ENCODE results near the gene PRRT4.

Gene PRRT4

GRCh38 chr7:128352153-128352537 is 9.3 kb downstream of the PRRT4 start:
- peaks cover 23% of the 10 kb centered on the region for H3K27me3 Mint-ChIP-seq
- no peaks in the 10 kb centered on the region for H3K36me3 Mint-ChIP-seq (ENCODE audit: low read depth)
- no peaks in the 10 kb centered on the region for H3K9me3 Mint-ChIP-seq
- H3K27ac Mint-ChIP-seq: no peak overlapping the region
- peaks cover 6% of the 10 kb centered on the region for H3K4me1 Mint-ChIP-seq (ENCODE audit: low read depth)
- DNase-seq: peak; percentile 66
- no peak overlapping the region for H3K4me3 Mint-ChIP-seq

DNA sequence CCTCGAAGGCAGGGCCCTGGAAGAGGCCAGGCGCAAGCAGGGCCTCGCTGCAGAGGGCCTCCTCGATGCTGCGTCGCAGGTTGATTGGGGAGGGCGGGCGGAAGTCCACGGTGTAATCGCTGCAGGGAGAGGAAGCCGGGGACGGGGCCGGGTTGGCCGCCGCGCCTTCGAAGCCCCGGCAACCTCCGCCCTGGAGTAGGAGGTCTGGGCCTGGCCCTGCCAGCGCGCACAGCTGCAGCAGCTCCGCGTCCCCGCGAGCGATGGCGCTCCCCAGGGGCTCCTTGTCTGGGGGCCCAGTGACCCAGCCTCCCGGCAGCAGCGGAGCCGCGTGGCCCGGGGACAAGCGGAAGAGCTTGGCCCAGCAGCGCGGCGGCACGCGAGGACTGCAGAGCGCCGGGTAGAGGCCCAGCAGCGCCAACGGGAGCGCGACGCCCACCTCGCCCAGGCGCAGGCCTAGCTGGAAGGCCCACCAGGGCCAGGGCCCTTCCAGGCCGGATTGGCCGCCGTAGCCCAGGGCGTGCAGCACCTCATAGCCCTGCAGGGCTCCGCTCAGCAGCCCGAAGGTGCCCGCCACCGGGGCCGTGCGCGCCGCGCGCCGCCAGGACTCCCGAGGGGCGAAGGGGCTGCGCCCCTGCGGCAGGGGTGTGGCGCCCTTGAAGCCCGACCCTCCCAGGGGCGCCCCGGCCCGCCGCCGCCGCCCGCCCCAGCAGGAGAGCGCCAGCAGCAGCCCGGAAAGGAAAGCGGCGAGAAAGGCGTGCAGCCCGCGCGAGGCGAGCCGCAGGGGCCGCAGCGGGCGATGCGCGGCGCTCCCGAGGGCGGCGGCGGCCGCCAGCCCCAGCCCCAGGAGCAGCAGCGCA is 10.0 kb downstream of the PRRT4 start:
- Mint-ChIP-seq H3K27ac (no peak overlapping the region), H3K4me3 (no peak overlapping the region), H3K36me3 (ENCODE audit: low read depth) (no peaks in the 10 kb centered on the region), H3K4me1 (ENCODE audit: low read depth) (peaks cover 6% of the 10 kb centered on the region), H3K27me3 (peaks cover 23% of the 10 kb centered on the region), H3K9me3 (no peaks in the 10 kb centered on the region)
- DNase-seq: peak; percentile 60

DNA sequence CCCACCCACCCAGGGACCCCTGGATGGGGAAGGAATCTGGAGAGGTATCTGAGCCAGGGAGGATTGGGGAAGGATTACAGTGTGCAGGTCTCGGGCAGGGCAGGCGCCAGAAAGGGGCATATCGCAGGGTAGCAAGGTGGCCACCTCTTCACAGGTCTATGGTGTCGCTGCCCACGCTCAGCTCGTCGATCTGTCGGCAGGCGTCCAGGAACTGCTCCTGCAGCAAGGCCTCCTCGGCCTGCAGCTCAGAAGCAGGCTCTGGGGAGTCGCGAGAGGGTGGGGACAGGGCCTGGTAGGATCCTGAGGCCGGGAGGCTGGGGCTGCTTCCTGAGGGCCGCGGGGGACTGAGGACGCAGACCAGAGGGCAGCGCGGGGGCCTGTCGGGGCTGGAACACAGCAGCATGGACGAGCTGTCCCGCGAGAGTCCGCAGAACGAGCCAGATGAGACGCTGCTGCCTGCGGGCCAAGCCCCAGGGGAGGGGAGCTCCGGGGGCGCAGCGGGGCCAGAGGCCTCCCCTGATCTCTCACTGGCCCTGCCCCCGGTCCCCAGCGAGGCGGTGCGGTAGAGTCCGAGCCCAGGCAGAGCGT is 10.7 kb downstream of the PRRT4 start:
- H3K27me3 Mint-ChIP-seq: peaks cover 23% of the 10 kb centered on the region

DNA sequence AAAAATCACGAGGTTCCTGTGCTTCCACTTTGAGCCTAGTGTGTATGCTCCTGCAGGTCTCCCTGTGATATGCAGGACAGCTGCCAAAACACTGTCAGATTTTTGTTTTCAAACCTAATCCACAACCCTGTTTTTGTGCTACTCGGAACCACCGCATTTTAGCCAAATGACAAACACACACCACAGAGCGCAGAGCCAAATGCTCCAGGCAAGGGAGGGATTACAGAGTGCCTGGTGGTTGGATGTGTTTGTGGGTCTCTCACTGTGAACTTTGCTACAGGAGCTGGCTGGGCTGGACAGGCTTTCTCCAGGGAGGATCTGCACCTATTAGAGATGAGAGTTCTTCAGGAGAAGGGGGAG is 12.0 kb downstream of the PRRT4 start:
- H3K36me3 Mint-ChIP-seq (ENCODE audit: low read depth): no peaks in the 10 kb centered on the region
- H3K27me3 Mint-ChIP-seq: peaks cover 23% of the 10 kb centered on the region
- no peak overlapping the region for H3K4me3 Mint-ChIP-seq
- H3K27ac Mint-ChIP-seq: no peak overlapping the region
- no peaks in the 10 kb centered on the region for H3K9me3 Mint-ChIP-seq
- DNase-seq: no peak
- H3K4me1 Mint-ChIP-seq (ENCODE audit: low read depth): peaks cover 6% of the 10 kb centered on the region

More for the DNA sequence above, 10.7 kb downstream of the PRRT4 start:
- Mint-ChIP-seq H3K4me1 (ENCODE audit: low read depth) (peaks cover 6% of the 10 kb centered on the region), H3K36me3 (ENCODE audit: low read depth) (no peaks in the 10 kb centered on the region), H3K9me3 (no peaks in the 10 kb centered on the region), H3K4me3 (no peak overlapping the region), H3K27ac (no peak overlapping the region)
- DNase-seq: no peak

DNA sequence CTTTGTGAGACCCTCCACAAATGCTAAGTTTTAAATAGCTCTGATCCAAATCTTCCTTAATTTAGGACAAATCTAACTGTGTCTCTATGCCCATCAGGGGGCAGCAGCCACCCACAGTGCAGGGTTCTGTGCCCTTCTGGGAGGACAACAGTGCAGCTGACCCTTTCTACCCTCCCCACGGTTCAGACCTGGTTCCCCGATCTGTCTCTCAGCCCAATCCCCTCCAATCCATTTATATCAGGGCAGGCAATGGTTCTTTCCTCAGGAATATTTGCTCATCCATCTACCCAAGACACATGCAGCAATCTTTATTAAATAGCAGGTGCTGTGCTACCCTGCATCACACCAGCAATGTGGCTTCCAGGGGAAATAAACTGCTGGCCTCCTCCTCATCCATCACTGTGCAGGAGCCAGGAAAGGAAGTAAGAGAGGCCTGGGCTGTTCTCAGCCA is 13.8 kb downstream of the PRRT4 start:
- Mint-ChIP-seq H3K9me3 (no peaks in the 10 kb centered on the region), H3K27me3 (peaks cover 9% of the 10 kb centered on the region), H3K36me3 (ENCODE audit: low read depth) (peaks cover 10% of the 10 kb centered on the region), H3K4me3 (no peak overlapping the region), H3K4me1 (ENCODE audit: low read depth) (peaks cover 8% of the 10 kb centered on the region), H3K27ac (no peak overlapping the region)
- peak; percentile 65 for DNase-seq

GRCh38 chr7:128344431-128344774 is 17.1 kb downstream of the PRRT4 start:
- H3K27me3 Mint-ChIP-seq: no peaks in the 10 kb centered on the region
- peaks cover 39% of the 10 kb centered on the region for H3K36me3 Mint-ChIP-seq (ENCODE audit: low read depth)
- H3K27ac Mint-ChIP-seq: no peak overlapping the region
- no peaks in the 10 kb centered on the region for H3K9me3 Mint-ChIP-seq
- peak overlapping the region; percentile 58 for H3K4me3 Mint-ChIP-seq
- DNase-seq: no peak
- H3K4me1 Mint-ChIP-seq (ENCODE audit: low read depth): peaks cover 32% of the 10 kb centered on the region

GRCh38 chr7:128343554-128344430 is 17.7 kb downstream of the PRRT4 start, which contains the start of gene RBM28:
RBM28 (minus strand) TSS chr7:128343908; CDS start chr7:128343793, 115 bp downstream.
- peaks cover 45% of the 10 kb centered on the region for H3K36me3 Mint-ChIP-seq (ENCODE audit: low read depth)
- peak within 1 kb of the TSS; percentile 98 for H3K4me3 Mint-ChIP-seq
- H3K27me3 Mint-ChIP-seq: no peaks in the 10 kb centered on the region
- H3K9me3 Mint-ChIP-seq: no peaks in the 10 kb centered on the region
- DNase-seq: peak; percentile 90
- peak within 1 kb of the TSS; percentile 98 for H3K27ac Mint-ChIP-seq
- H3K4me1 Mint-ChIP-seq (ENCODE audit: low read depth): peaks cover 32% of the 10 kb centered on the region

DNA sequence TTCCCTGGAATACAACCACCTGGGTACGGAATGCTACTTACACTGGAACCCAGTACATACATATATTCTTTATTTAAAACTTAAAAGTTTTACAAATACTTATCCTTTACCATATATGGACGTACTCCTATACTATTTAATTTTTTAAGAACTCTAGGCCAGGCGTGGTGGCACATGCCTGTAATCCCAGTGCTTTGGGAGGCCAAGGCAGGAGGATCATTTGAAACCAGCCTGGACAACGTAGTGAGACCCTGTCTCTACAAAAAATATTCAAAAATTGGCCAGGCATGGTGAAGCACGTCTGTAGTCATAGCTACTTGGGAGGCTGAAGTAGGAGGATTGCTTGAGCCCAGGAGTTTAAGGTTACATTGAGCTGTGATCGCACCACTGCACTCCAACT is 19.8 kb downstream of the PRRT4 start:
- H3K36me3 Mint-ChIP-seq (ENCODE audit: low read depth): peaks cover 66% of the 10 kb centered on the region
- H3K9me3 Mint-ChIP-seq: no peaks in the 10 kb centered on the region
- H3K4me3 Mint-ChIP-seq: peak overlapping the region; percentile 98
- H3K27ac Mint-ChIP-seq: peak overlapping the region; percentile 98
- H3K27me3 Mint-ChIP-seq: no peaks in the 10 kb centered on the region
- no peak for DNase-seq
- peaks cover 32% of the 10 kb centered on the region for H3K4me1 Mint-ChIP-seq (ENCODE audit: low read depth)

DNA sequence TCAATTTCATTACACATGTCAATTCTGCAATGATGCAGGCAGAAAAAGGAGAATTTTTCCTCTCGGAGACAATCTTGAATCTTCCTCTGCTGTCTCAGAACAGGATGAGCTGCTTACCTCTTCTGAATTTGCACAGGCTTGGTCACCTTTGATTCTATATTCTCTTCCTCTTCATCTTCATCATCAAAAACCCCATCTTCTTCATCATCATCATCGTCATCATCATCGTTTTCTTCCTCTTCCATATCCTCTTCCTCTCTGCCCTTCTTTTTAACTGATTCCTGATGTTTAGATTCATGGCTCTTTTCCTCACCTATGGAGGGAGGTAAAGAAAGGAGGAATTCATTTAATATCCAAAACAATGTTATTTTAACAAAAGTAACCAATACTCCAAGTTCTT is 25.8 kb downstream of the PRRT4 start:
- peaks cover 10% of the 10 kb centered on the region for H3K4me1 Mint-ChIP-seq (ENCODE audit: low read depth)

GRCh38 chr7:128324368-128324680 is 37.2 kb downstream of the PRRT4 start:
- no peaks in the 10 kb centered on the region for H3K9me3 Mint-ChIP-seq
- peak overlapping the region; percentile 13 for H3K27ac Mint-ChIP-seq
- no peaks in the 10 kb centered on the region for H3K27me3 Mint-ChIP-seq
- peaks cover 97% of the 10 kb centered on the region for H3K36me3 Mint-ChIP-seq (ENCODE audit: low read depth)
- no peak overlapping the region for H3K4me3 Mint-ChIP-seq
- H3K4me1 Mint-ChIP-seq (ENCODE audit: low read depth): peaks cover 21% of the 10 kb centered on the region
- DNase-seq: no peak

More for the DNA sequence above, 25.8 kb downstream of the PRRT4 start:
- H3K9me3 Mint-ChIP-seq: no peaks in the 10 kb centered on the region
- H3K27ac Mint-ChIP-seq: no peak overlapping the region
- H3K36me3 Mint-ChIP-seq (ENCODE audit: low read depth): peaks cover 96% of the 10 kb centered on the region
- H3K4me3 Mint-ChIP-seq: no peak overlapping the region
- H3K27me3 Mint-ChIP-seq: no peaks in the 10 kb centered on the region
- no peak for DNase-seq

DNA sequence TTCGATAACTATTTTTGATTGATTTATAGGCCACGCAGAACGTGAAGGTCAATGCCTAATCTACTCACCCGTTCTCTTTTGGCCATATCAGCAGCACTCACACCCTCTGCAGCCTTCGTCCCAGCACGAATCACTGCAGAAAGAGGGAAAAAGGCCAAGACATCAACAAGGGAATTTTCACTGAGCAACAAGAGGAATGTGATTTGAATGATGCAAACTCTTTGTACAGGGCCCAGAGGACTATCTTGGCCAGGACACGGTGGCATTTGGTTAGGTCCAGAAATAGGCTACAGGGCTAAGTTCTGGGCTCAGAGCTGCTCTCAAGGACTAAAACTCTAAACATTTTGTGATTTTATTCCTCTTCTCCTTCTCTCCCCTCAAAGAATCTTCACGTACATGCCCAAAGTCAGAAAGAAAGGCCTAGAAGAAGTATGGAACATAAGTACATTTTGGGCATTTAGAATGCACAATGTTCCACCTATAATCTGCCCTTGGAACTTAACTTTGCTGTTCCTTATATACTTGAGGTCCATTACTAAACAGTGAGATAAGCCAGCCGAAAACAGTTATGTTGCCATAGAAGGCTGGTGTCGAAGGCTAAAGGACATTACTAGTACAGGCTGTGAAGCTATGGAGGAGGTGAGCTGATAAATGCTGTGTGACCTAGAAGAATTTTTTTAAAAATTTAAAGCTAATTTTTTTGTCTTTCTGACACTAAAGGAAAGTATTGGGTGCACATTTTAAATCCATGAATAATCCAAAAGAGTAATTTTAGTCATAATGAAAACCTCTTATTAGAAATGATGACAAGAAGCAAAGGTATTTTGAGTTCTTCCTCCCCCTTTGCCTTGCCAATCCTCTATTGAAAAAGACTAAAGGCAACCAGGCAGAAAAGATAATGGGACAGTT is 37.8 kb downstream of the PRRT4 start:
- no peak for DNase-seq
- Mint-ChIP-seq H3K27me3 (no peaks in the 10 kb centered on the region), H3K36me3 (ENCODE audit: low read depth) (peaks cover 98% of the 10 kb centered on the region), H3K27ac (no peak overlapping the region), H3K9me3 (no peaks in the 10 kb centered on the region), H3K4me1 (ENCODE audit: low read depth) (peaks cover 21% of the 10 kb centered on the region), H3K4me3 (no peak overlapping the region)

DNA sequence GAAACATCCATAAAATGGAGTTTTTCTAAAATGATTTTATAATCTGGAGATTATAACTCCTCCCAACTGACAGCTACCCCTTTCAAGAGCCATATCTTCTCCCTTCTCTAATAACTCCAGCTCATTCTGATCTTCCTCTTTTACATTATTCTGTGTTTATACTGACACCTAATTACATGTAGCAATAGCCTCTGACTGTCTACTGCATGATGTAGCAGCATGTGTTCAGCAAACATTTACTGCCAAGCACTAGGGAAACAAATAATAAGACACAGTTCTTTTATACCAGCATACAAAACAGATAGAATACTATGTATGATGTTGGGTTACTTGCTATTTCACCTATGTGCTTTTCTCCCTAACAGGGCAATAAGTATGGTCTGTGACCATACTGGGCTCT is 38.5 kb downstream of the PRRT4 start:
- Mint-ChIP-seq H3K4me3 (no peak overlapping the region), H3K36me3 (ENCODE audit: low read depth) (peaks cover 98% of the 10 kb centered on the region), H3K4me1 (ENCODE audit: low read depth) (peaks cover 21% of the 10 kb centered on the region), H3K9me3 (no peaks in the 10 kb centered on the region), H3K27ac (no peak overlapping the region), H3K27me3 (no peaks in the 10 kb centered on the region)
- DNase-seq: no peak

GRCh38 chr7:128322040-128322643 is 39.3 kb downstream of the PRRT4 start:
- no peaks in the 10 kb centered on the region for H3K27me3 Mint-ChIP-seq
- no peak overlapping the region for H3K4me3 Mint-ChIP-seq
- peaks cover 21% of the 10 kb centered on the region for H3K4me1 Mint-ChIP-seq (ENCODE audit: low read depth)
- peaks cover 98% of the 10 kb centered on the region for H3K36me3 Mint-ChIP-seq (ENCODE audit: low read depth)
- no peak for DNase-seq
- H3K9me3 Mint-ChIP-seq: no peaks in the 10 kb centered on the region
- H3K27ac Mint-ChIP-seq: no peak overlapping the region
